Endothelial cell of umbilical vein (primary cell): ENCODE results near the gene IBTK. TPM values are rescaled to one million over a fixed set of nuclear protein-coding genes. Genes with fewer than 3 reads are reported as not detected.
A peak's percentile ranks its signal among the peaks of the same experiment; 100 is the strongest.

Source experiments
- BruUV-seq: library from RNA; stranded (reverse); fragments of 400-500 nt; replicated peaks from 2 replicates; lab custom pipeline; 2021; lab: Mats Ljungman, UMichigan
- CTCF ChIA-PET: fragments of 300-600, 350-600 bp; sonication (Branson Sonifier 250); formaldehyde crosslinking; loops from one replicate; lab custom pipeline; 2021; ENCODE audit warnings: antibody characterized with exemption, inconsistent platforms; lab: Charles Lee
- POLR2A ChIA-PET: fragments of 300-600, 350-600 bp; sonication (Branson Sonifier 250); formaldehyde crosslinking; loops from one replicate; lab custom pipeline; 2021; ENCODE audit warnings: antibody characterized with exemption, inconsistent platforms; lab: Charles Lee
- DNase-seq: peaks from one replicate; pipeline ENCODE4 v3.0.0-alpha.2; 2011; ENCODE audit warnings: low read depth, low spot score
- FAIRE-seq: peaks from 2 replicates; lab custom pipeline; 2011; peaks lifted over from hg19 to GRCh38; lab: Jason Lieb, UNC
- H2AFZ ChIP-seq: 2 replicates; pipeline ENCODE4 v1.6.0; 2012; ENCODE audit warnings: low read depth, low read length, control low read depth, inconsistent platforms
- H3K27ac ChIP-seq: 2 replicates; pipeline ENCODE4 v1.5.1; 2011; ENCODE audit warnings: low read depth, mild to moderate bottlenecking, control low read depth, low read length, moderate library complexity; ENCODE audit not compliant: insufficient read depth
- H3K27me3 ChIP-seq, 2 experiments: 2 replicates each; pipeline versions ENCODE4 v1.6.0 to v1.6.1; 2011; ENCODE audit warnings: low read length in 2 of 2, mixed read lengths in 1 of 2; ENCODE audit not compliant: control insufficient read depth in 2 of 2, insufficient read depth in 2 of 2
- H3K36me3 ChIP-seq, 2 experiments: 2 replicates in 1 of 2; 3 replicates in 1 of 2; pipeline ENCODE4 v1.5.1; 2011; ENCODE audit warnings: low read length in 2 of 2, mild to moderate bottlenecking in 1 of 2, moderate library complexity in 1 of 2; ENCODE audit not compliant: control insufficient read depth in 2 of 2, insufficient read depth in 2 of 2; ENCODE audit errors: extremely low read depth in 1 of 2
- H3K4me1 ChIP-seq: 3 replicates; pipeline ENCODE4 v1.5.1; 2011; ENCODE audit warnings: mild to moderate bottlenecking, low read length; ENCODE audit not compliant: control insufficient read depth, insufficient read depth; ENCODE audit errors: extremely low read depth
- H3K4me2 ChIP-seq: 2 replicates; pipeline ENCODE4 v1.6.1; 2011; ENCODE audit warnings: low read length, control low read depth, mixed read lengths; ENCODE audit not compliant: insufficient read depth
- H3K4me3 ChIP-seq, 3 experiments: fragments of 200-600 bp in 1 of 3; sonication (generic), shearing (Covaris generic) in 1 of 3; replicated peaks in 1 of 3; 2 replicates each; pipeline ENCODE4 v1.5.1; 2011 to 2016; ENCODE audit warnings: control low read depth in 3 of 3, low read length in 3 of 3, mild to moderate bottlenecking in 2 of 3, inconsistent platforms in 1 of 3, low read depth in 1 of 3, moderate library complexity in 1 of 3; ENCODE audit not compliant: insufficient read depth in 1 of 3
- H3K79me2 ChIP-seq: 2 replicates; pipeline ENCODE4 v1.6.0; 2012; ENCODE audit warnings: low read length, inconsistent platforms; ENCODE audit not compliant: control insufficient read depth, insufficient read depth
- H3K9ac ChIP-seq: replicated peaks from 2 replicates; pipeline ENCODE3; 2011; ENCODE audit warnings: low read length, control low read depth; ENCODE audit not compliant: insufficient read depth; ENCODE audit errors: extremely low read depth
- H3K9me1 ChIP-seq: replicated peaks from 3 replicates; pipeline ENCODE4 v1.6.0; 2011; ENCODE audit warnings: mild to moderate bottlenecking, low read length; ENCODE audit not compliant: control insufficient read depth, insufficient read depth; ENCODE audit errors: extremely low read depth
- H3K9me3 ChIP-seq: replicated peaks from 2 replicates; pipeline ENCODE4 v1.5.1; 2012; ENCODE audit warnings: low read length, inconsistent platforms; ENCODE audit not compliant: control insufficient read depth, insufficient read depth
- H4K20me1 ChIP-seq: replicated peaks from 2 replicates; pipeline ENCODE3; 2011; ENCODE audit warnings: mild to moderate bottlenecking, low read length; ENCODE audit not compliant: control insufficient read depth, insufficient read depth; ENCODE audit errors: extremely low read depth
- FOS ChIP-seq: IDR thresholded peaks from 2 replicates; pipeline ENCODE4 v1.6.1; 2011; ENCODE audit warnings: mild to moderate bottlenecking, low read length, moderate library complexity, borderline replicate concordance; ENCODE audit not compliant: insufficient read depth
- JUN ChIP-seq: IDR thresholded peaks from 2 replicates; pipeline ENCODE4 v1.6.1; 2011; ENCODE audit warnings: borderline replicate concordance, low read depth; ENCODE audit not compliant: insufficient read length, insufficient read depth
- POLR2A ChIP-seq: IDR thresholded peaks from 2 replicates; pipeline ENCODE4 v1.6.1; 2012; ENCODE audit warnings: low read depth, mild to moderate bottlenecking, control low read depth, low read length
- POLR2AphosphoS5 ChIP-seq: IDR thresholded peaks from 2 replicates; pipeline ENCODE4 v1.6.1; 2012; ENCODE audit warnings: low read depth, mild to moderate bottlenecking, control low read depth, low read length, moderate library complexity; ENCODE audit not compliant: insufficient read depth
- dilution Hi-C: fragments of 300-500 bp; cut with MboI; formaldehyde crosslinking; loops from one replicate; pipeline ENCODE4 v1.15.0; 2019; ENCODE audit warnings: low sequenced_read_pairs; ENCODE audit not compliant: extremely low pct_ligation_motif_present
- intact Hi-C: fragments of 100-400 bp; cut with micrococcal nuclease; formaldehyde crosslinking; loops from one replicate; pipeline ENCODE4 v1.10.0; 2022
- polyA plus RNA-seq, 4 experiments: library from polyadenylated mRNA; depleted of rRNA in 3 of 4; stranded (reverse) in 3 of 4; unstranded in 1 of 4; fragments of >200 nt; gene quantifications; 2 replicates each; pipeline versions ENCODE4 v1.2.1 to v1.2.3, GENCODE V29; 2011 to 2012; ENCODE audit warnings: missing spikeins in 1 of 4
- total RNA-seq: library from RNA; stranded (reverse); gene quantifications from 2 replicates; pipeline ENCODE4 v1.2.3, GENCODE V29; 2021
- TF ChIP-seq, protein P1 (sequence below), 2 donors: IDR thresholded peaks; 1 replicate in 1 of 2; 2 replicates in 1 of 2; pipeline ENCODE4 v1.5.1; 2011; ENCODE audit warnings: low read length in 2 of 2, mild to moderate bottlenecking in 2 of 2, moderate library complexity in 2 of 2, control low read depth in 1 of 2, inconsistent platforms in 1 of 2, low read depth in 1 of 2; ENCODE audit not compliant: insufficient read depth in 1 of 2; ENCODE audit errors: extremely low read depth in 1 of 2

Gene IBTK
- total and polyA plus RNA-seq, 2 donors (not counting 3 experiments of a cell fraction or from before 2014, with no cell fraction given) = 6.7 to 30.5 TPM

DNA sequence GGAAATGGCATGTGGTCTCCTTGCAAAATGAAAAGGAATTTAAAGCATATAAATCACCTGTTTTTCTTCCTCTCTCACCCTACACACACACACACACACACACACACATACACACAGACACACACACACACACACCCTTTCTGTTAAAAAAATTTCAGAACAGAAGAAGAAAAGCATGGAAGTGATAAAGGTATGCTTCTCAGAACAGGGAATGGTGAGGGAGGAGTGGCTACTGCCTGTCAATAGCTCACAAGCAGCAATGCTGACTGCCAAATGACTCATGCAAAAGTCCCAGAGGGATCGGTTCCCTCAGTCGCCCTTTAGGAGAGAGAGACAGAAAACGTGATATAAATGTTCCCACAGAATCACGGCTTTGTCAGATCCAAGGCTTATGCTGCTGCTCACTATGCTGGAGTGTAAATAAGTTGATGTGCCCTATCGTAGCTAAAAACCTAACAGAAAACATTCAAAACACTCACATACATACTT, 102.6 kb downstream of the IBTK start:
- peak overlapping the region; percentile 84 for H3K27ac ChIP-seq
- DNase-seq = peak; percentile 75
- no peaks in the 10 kb centered on the region for H3K9me1 ChIP-seq
- peaks cover 20% of the 10 kb centered on the region for H3K4me1 ChIP-seq
- H3K4me3 ChIP-seq = no peak overlapping the region
- CTCF ChIA-PET = interaction anchor here (0.6 to 1.7 kb wide), 5 partner anchors 9 to 104 kb away, joined by 3 to 4 read pairs (median 3); no protein-coding TSS in a partner anchor
- dilution Hi-C loops (no loop called here), intact Hi-C loops (no loop called here)
- peak; percentile 83 for FAIRE-seq
- peak; percentile 55 for TF ChIP-seq JUN
- TF ChIP-seq FOS = peak; percentile 65
- TF ChIP-seq, protein P1, sequence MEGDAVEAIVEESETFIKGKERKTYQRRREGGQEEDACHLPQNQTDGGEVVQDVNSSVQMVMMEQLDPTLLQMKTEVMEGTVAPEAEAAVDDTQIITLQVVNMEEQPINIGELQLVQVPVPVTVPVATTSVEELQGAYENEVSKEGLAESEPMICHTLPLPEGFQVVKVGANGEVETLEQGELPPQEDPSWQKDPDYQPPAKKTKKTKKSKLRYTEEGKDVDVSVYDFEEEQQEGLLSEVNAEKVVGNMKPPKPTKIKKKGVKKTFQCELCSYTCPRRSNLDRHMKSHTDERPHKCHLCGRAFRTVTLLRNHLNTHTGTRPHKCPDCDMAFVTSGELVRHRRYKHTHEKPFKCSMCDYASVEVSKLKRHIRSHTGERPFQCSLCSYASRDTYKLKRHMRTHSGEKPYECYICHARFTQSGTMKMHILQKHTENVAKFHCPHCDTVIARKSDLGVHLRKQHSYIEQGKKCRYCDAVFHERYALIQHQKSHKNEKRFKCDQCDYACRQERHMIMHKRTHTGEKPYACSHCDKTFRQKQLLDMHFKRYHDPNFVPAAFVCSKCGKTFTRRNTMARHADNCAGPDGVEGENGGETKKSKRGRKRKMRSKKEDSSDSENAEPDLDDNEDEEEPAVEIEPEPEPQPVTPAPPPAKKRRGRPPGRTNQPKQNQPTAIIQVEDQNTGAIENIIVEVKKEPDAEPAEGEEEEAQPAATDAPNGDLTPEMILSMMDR (IDR thresholded peaks at IDR 0.05; ENCODE audit: extremely low read depth in 1 of 2, insufficient read depth in 1 of 2, low read depth in 1 of 2, low read length in 2 of 2) = no peak
- no peak for TF ChIP-seq POLR2AphosphoS5
- no peak for TF ChIP-seq POLR2A
- POLR2A ChIA-PET = interaction anchor here (0.6 kb wide), 1 partner anchor 1436 kb away, joined by 4 read pairs; no protein-coding TSS in a partner anchor
- peak overlapping the region; percentile 68 for H2AFZ ChIP-seq
- H3K36me3 ChIP-seq = no peaks in the 10 kb centered on the region
- H3K79me2 ChIP-seq = no peaks in the 10 kb centered on the region
- H3K9me3 ChIP-seq = no peaks in the 10 kb centered on the region
- H3K27me3 ChIP-seq = no peaks in the 10 kb centered on the region
- H3K4me2 ChIP-seq = peak overlapping the region; percentile 45
- no peaks in the 10 kb centered on the region for H4K20me1 ChIP-seq
- peak overlapping the region; percentile 1 for H3K9ac ChIP-seq
- no TSS peak for BruUV-seq
